CD14-positive monocyte (primary cell): ENCODE measurements around the gene KCNK18. TPM values are rescaled to one million over a fixed set of nuclear protein-coding genes. Genes with fewer than 3 reads are reported as not detected.

Experiments
- DNase-seq, 3 donors: peaks; one replicate each; pipeline ENCODE4 v3.0.0-alpha.2; 2011 to 2022
- H2AFZ ChIP-seq: 2 replicates; pipeline ENCODE4 v1.6.0; 2012; ENCODE audit warnings: mild to moderate bottlenecking, low read depth, low read length, inconsistent platforms; ENCODE audit not compliant: insufficient read depth, poor library complexity, severe bottlenecking
- H3K27ac ChIP-seq, 2 donors: 1 replicate in 1 of 2; 2 replicates in 1 of 2; pipeline ENCODE4 v1.5.1; 2012 to 2013; ENCODE audit warnings: low read length in 2 of 2, control low read depth in 1 of 2, inconsistent platforms in 1 of 2, low read depth in 1 of 2, mild to moderate bottlenecking in 1 of 2
- H3K27me3 ChIP-seq, 2 donors: one replicate each; pipeline versions ENCODE4 v1.6.0 to v1.6.1; 2011 to 2013; ENCODE audit warnings: low read length in 2 of 2; ENCODE audit not compliant: control insufficient read depth in 2 of 2, insufficient read depth in 2 of 2
- H3K36me3 ChIP-seq, 2 donors: replicated peaks in 1 of 2; 1 replicate in 1 of 2; 2 replicates in 1 of 2; pipeline versions ENCODE4 v1.5.1 to v1.6.1; 2012 to 2013; ENCODE audit warnings: low read length in 2 of 2, control low read depth in 1 of 2, inconsistent platforms in 1 of 2, mild to moderate bottlenecking in 1 of 2; ENCODE audit not compliant: insufficient read depth in 2 of 2, control insufficient read depth in 1 of 2
- H3K4me1 ChIP-seq, 2 donors: 1 replicate in 1 of 2; 2 replicates in 1 of 2; pipeline versions ENCODE4 v1.5.1 to v1.6.1; 2012 to 2013; ENCODE audit warnings: low read length in 2 of 2, control low read depth in 1 of 2, inconsistent platforms in 1 of 2, mild to moderate bottlenecking in 1 of 2, moderate library complexity in 1 of 2; ENCODE audit not compliant: insufficient read depth in 2 of 2, control insufficient read depth in 1 of 2
- H3K4me2 ChIP-seq: replicated peaks from 2 replicates; pipeline ENCODE3; 2012; ENCODE audit warnings: low read length, moderate library complexity, mild to moderate bottlenecking; ENCODE audit not compliant: poor library complexity, severe bottlenecking; ENCODE audit errors: extremely low read depth
- H3K4me3 ChIP-seq, 3 experiments: fragments of 200-600 bp in 1 of 3; sonication (generic) in 1 of 3; replicated peaks in 1 of 3; 1 replicate in 2 of 3; 2 replicates in 1 of 3; pipeline ENCODE4 v1.5.1; 2011 to 2013; ENCODE audit warnings: low read length in 3 of 3, mild to moderate bottlenecking in 3 of 3, control low read depth in 2 of 3, low read depth in 2 of 3, inconsistent platforms in 1 of 3, moderate library complexity in 1 of 3
- H3K79me2 ChIP-seq: 2 replicates; pipeline ENCODE4 v1.6.0; 2012; ENCODE audit warnings: mild to moderate bottlenecking, control low read depth, inconsistent platforms, low read length, moderate library complexity; ENCODE audit not compliant: insufficient read depth
- H3K9ac ChIP-seq: 2 replicates; pipeline ENCODE4 v1.6.0; 2017; ENCODE audit warnings: low read length, mild to moderate bottlenecking; ENCODE audit not compliant: insufficient read depth, poor library complexity, severe bottlenecking
- H3K9me3 ChIP-seq, 2 donors: replicated peaks in 1 of 2; 1 replicate in 1 of 2; 2 replicates in 1 of 2; pipeline versions ENCODE4 v1.5.1 to v1.6.1; 2012 to 2013; ENCODE audit warnings: low read length in 2 of 2, control low read depth in 1 of 2; ENCODE audit not compliant: control insufficient read depth in 1 of 2, insufficient read depth in 1 of 2
- H4K20me1 ChIP-seq: 2 replicates; pipeline ENCODE4 v1.6.0; 2012; ENCODE audit warnings: mild to moderate bottlenecking, low read length, control low read depth, moderate library complexity; ENCODE audit not compliant: insufficient read depth
- H3K27ac Mint-ChIP-seq, 7 donors: one replicate each; pipeline ENCODE4 v1.8.0; 2020; ENCODE audit warnings: mild to moderate bottlenecking in 7 of 7, mixed read lengths in 7 of 7, moderate library complexity in 6 of 7, inconsistent platforms in 2 of 7
- H3K27me3 Mint-ChIP-seq, 3 donors: one replicate each; pipeline ENCODE4 v1.8.0; 2021 to 2022; ENCODE audit warnings: low read depth in 3 of 3, mild to moderate bottlenecking in 3 of 3, mixed read lengths in 3 of 3, moderate library complexity in 3 of 3, inconsistent platforms in 1 of 3
- H3K36me3 Mint-ChIP-seq, 2 donors: one replicate each; pipeline ENCODE4 v1.8.0; 2020; ENCODE audit warnings: mixed read lengths in 2 of 2, inconsistent platforms in 1 of 2, mild to moderate bottlenecking in 1 of 2
- H3K4me1 Mint-ChIP-seq: one replicate; pipeline ENCODE4 v1.8.0; 2020; ENCODE audit warnings: mild to moderate bottlenecking, mixed read lengths
- H3K4me3 Mint-ChIP-seq, 2 donors: one replicate each; pipeline ENCODE4 v1.8.0; 2020; ENCODE audit warnings: mild to moderate bottlenecking in 2 of 2, mixed read lengths in 2 of 2, moderate library complexity in 1 of 2
- H3K9me3 Mint-ChIP-seq, 7 donors: one replicate each; pipeline ENCODE4 v1.8.0; 2020 to 2022; ENCODE audit warnings: mixed read lengths in 7 of 7, mild to moderate bottlenecking in 6 of 7, moderate library complexity in 6 of 7, inconsistent platforms in 2 of 7
- CTCF ChIP-seq: fragments of 200-600 bp; IDR thresholded peaks from one replicate; pipeline ENCODE4 v1.8.0; 2022; ENCODE audit warnings: antibody characterized with exemption, mild to moderate bottlenecking
- WGBS: methylation state at CpG from one replicate; pipeline ENCODE4 v1.1.5; 2013; ENCODE audit warnings: missing lambda C conversion rate; ENCODE audit not compliant: insufficient coverage; 5-methylcytosine and 5-hydroxymethylcytosine counted together
- intact Hi-C, 2 donors: fragments of 100-400 bp; cut with micrococcal nuclease; formaldehyde crosslinking; loops; one replicate each; pipeline versions ENCODE4 v1.15.0 to v1.15.1; 2023
- polyA plus RNA-seq, 3 donors: library from polyadenylated mRNA; depleted of rRNA in 1 of 3; unstranded in 2 of 3; stranded (reverse) in 1 of 3; fragments of 300-500 nt in 2 of 3; fragments of >200 nt in 1 of 3; fragmentation: Illumina TruSeq in 2 of 3; gene quantifications; 1 replicate in 2 of 3; 2 replicates in 1 of 3; pipeline ENCODE4 v1.2.3, GENCODE V29; 2012 to 2021

KCNK18 gene
- polyA plus RNA-seq, 3 donors = not detected

DNA sequence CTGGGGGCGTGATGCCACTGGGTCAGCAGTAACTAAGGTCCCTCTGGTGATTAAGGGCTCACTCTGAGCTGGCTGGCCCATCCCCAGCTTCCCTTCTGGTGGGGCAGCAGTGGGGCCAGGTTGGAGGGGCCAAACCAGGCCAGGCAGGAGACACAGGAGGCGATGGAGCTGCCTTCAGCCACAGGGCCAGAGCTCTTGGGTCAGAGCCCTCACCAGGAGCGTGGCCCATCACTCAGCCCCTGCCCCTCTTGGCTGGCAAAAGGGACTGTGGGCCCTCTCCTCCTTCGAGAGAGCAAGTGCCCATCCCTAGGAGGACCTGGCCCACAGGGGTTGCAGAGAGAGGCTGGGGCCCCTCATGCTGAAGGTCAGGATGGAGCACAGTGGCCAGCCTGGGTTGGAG is 4.5 kb downstream of the KCNK18 start:
- Mint-ChIP-seq H3K36me3 (no peaks in the 10 kb centered on the region), H3K9me3 (peaks cover 0 to 8% (median 2%) of the 10 kb centered on the region in 7 donors), H3K27ac (no peak overlapping the region), H3K27me3 (peaks cover 5 to 9% (median 6%) of the 10 kb centered on the region in 3 donors), H3K4me1 (peaks cover 9% of the 10 kb centered on the region), H3K4me3 (no peak overlapping the region)
- H3K27me3 ChIP-seq = no peaks in the 10 kb centered on the region
- no peaks in the 10 kb centered on the region for H4K20me1 ChIP-seq
- H3K36me3 ChIP-seq = no peaks in the 10 kb centered on the region
- H3K4me1 ChIP-seq = peaks cover 0 to 11% of the 10 kb centered on the region in 2 donors
- H3K9me3 ChIP-seq = no peaks in the 10 kb centered on the region
- no peak overlapping the region for H3K27ac ChIP-seq
- no peak for TF ChIP-seq CTCF
- H3K4me2 ChIP-seq = no peak overlapping the region
- intact Hi-C loops = no loop called here
- H3K9ac ChIP-seq = no peak overlapping the region
- DNase-seq = no peak
- WGBS = 79% methylated on average over 3 of the region's 4 CpGs
- H3K4me3 ChIP-seq = no peak overlapping the region
- no peaks in the 10 kb centered on the region for H3K79me2 ChIP-seq
- no peak overlapping the region for H2AFZ ChIP-seq

DNA sequence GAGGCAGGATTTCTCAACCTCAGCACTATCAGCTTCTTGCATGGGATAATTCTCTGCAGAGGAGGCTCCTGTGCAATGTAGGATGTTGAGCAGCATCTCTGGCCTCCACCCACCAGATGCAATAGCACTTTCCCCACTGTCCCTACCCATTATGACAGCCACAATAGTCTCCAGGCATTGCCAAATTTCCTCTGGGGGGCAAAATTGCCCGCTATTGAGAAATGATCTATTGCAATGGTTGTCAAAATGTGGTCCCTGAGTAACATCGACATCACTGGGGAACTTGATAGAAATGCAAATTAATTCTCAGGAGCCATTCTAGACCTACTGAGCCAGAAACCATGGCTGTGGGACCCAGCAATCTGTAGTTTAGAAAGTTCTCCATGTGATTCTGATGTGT is 7.0 kb downstream of the KCNK18 start:
- Histone ChIP-seq H2AFZ (no peak overlapping the region), H3K9me3 (no peaks in the 10 kb centered on the region), H3K4me3 (no peak overlapping the region), H3K27ac (no peak overlapping the region), H4K20me1 (no peaks in the 10 kb centered on the region), H3K4me1 (peaks cover 0 to 11% of the 10 kb centered on the region in 2 donors), H3K27me3 (no peaks in the 10 kb centered on the region), H3K36me3 (no peaks in the 10 kb centered on the region), H3K9ac (no peak overlapping the region), H3K4me2 (no peak overlapping the region), H3K79me2 (no peaks in the 10 kb centered on the region)
- WGBS = 0% methylated on average over 2 of the region's 2 CpGs
- peaks cover 0 to 8% (median 0%) of the 10 kb centered on the region in 7 donors for H3K9me3 Mint-ChIP-seq
- intact Hi-C loops = no loop called here
- TF ChIP-seq CTCF = no peak
- H3K27me3 Mint-ChIP-seq = peaks cover 6 to 8% (median 6%) of the 10 kb centered on the region in 3 donors
- H3K4me3 Mint-ChIP-seq = no peak overlapping the region
- H3K36me3 Mint-ChIP-seq = no peaks in the 10 kb centered on the region
- no peak overlapping the region for H3K27ac Mint-ChIP-seq
- peaks cover 9% of the 10 kb centered on the region for H3K4me1 Mint-ChIP-seq
- DNase-seq = no peak
